HCT116 (cell line): ENCODE measurements around the gene CCSER1.

Experiments used
- CTCF ChIP-seq, 3 experiments: fragments of 200-600 bp in 1 of 3; sonication (generic) in 1 of 3; IDR thresholded peaks in 2 of 3; conservative IDR thresholded peaks in 1 of 3; 2 replicates each; pipeline ENCODE4 v1.5.1; 2012 to 2017; ENCODE audit warnings: low read depth in 2 of 3, low read length in 2 of 3, antibody characterized with exemption in 1 of 3, borderline replicate concordance in 1 of 3, control low read depth in 1 of 3, mild to moderate bottlenecking in 1 of 3, mixed read lengths in 1 of 3, mixed run types in 1 of 3, moderate library complexity in 1 of 3; ENCODE audit not compliant: insufficient read depth in 1 of 3
- EZH2 ChIP-seq: fragments of 200-600 bp; sonication (generic); IDR thresholded peaks from 2 replicates; pipeline ENCODE4 v1.6.1; 2017; ENCODE audit warnings: antibody characterized with exemption, mixed run types
- JUND ChIP-seq: IDR thresholded peaks from 2 replicates; pipeline ENCODE4 v1.6.1; 2012
- MAX ChIP-seq: IDR thresholded peaks from 2 replicates; pipeline ENCODE4 v1.6.1; 2012
- POLR2A ChIP-seq: IDR thresholded peaks from 2 replicates; pipeline ENCODE4 v1.7.0; 2011; ENCODE audit warnings: borderline replicate concordance; ENCODE audit not compliant: insufficient read depth, insufficient read length; ENCODE audit errors: extremely low read depth
- POLR2AphosphoS5 ChIP-seq: IDR thresholded peaks from 2 replicates; pipeline ENCODE4 v1.6.1; 2011; ENCODE audit warnings: mild to moderate bottlenecking, low read depth, low read length, moderate library complexity
- ZBTB33 ChIP-seq: IDR thresholded peaks from 2 replicates; pipeline ENCODE4 v1.6.1; 2011; ENCODE audit warnings: mild to moderate bottlenecking, low read length, moderate library complexity; ENCODE audit not compliant: insufficient replicate concordance; ENCODE audit errors: extremely low read depth

GRCh38 chr4:90442619-90443018 is 315.4 kb downstream of the CCSER1 start:
- TF ChIP-seq CTCF (IDR thresholded peaks at IDR 0.05 in 2 of 3, conservative IDR thresholded peaks at IDR 0.05 in 1 of 3; ENCODE audit: borderline replicate concordance in 1 of 3, insufficient read depth in 1 of 3, low read depth in 2 of 3, low read length in 2 of 3) (no peak), POLR2AphosphoS5 (no peak), POLR2A (no peak), JUND (no peak), EZH2 (no peak), MAX (no peak), ZBTB33 (no peak)
